Thyroid gland (tissue), 4 donors: ENCODE data around the gene CPA5. TPM values are rescaled to one million over a fixed set of nuclear protein-coding genes. Genes with fewer than 3 reads are reported as not detected.

Experiments
- DNase-seq, 2 donors: peaks; one replicate each; pipeline ENCODE4 v3.0.0-alpha.2; 2019
- H3K27ac ChIP-seq, 3 donors: fragments of 200-600 bp; sonication (generic); 1 replicate in 2 of 3; 2 replicates in 1 of 3; pipeline ENCODE4 v1.5.1; 2016 to 2019; ENCODE audit warnings: mild to moderate bottlenecking in 1 of 3, moderate library complexity in 1 of 3
- H3K27me3 ChIP-seq: fragments of 200-600 bp; sonication (generic); one replicate; pipeline ENCODE4 v1.5.1; 2019
- H3K36me3 ChIP-seq, 2 donors: fragments of 200-600 bp; sonication (generic); one replicate each; pipeline ENCODE4 v1.5.1; 2016 to 2019
- H3K4me1 ChIP-seq, 2 donors: fragments of 200-600 bp; sonication (generic); one replicate each; pipeline ENCODE4 v1.5.1; 2017 to 2019
- H3K4me3 ChIP-seq, 3 donors: fragments of 200-600 bp; sonication (generic); replicated peaks in 1 of 3; 1 replicate in 2 of 3; 2 replicates in 1 of 3; pipeline ENCODE4 v1.5.1; 2016; ENCODE audit warnings: mild to moderate bottlenecking in 1 of 3
- H3K9me3 ChIP-seq: fragments of 200-600 bp; sonication (generic); one replicate; pipeline ENCODE4 v1.5.1; 2017
- POLR2A ChIP-seq, 2 donors: fragments of 450-650 bp; IDR thresholded peaks; one replicate each; pipeline ENCODE4 v1.6.1; 2017; ENCODE audit warnings: antibody characterized with exemption in 2 of 2, mild to moderate bottlenecking in 2 of 2, moderate library complexity in 1 of 2
- WGBS, 2 donors: methylation state at CpG; one replicate each; pipeline ENCODE4 v1.1.5; 2017; 5-methylcytosine and 5-hydroxymethylcytosine counted together
- intact Hi-C: fragments of 100-400 bp; cut with DNase I; formaldehyde crosslinking; loops from one replicate; pipeline ENCODE4 v1.15.1; 2023
- total RNA-seq, 4 donors: library from RNA; depleted of rRNA; stranded (reverse); fragments of >200 nt; gene quantifications; one replicate each; pipeline ENCODE4 v1.2.3, GENCODE V29; 2016
- TF ChIP-seq, protein P1 (sequence below), 6 experiments: fragments of 200-600 bp in 3 of 6; fragments of 450-650 bp in 3 of 6; sonication (generic) in 3 of 6; IDR thresholded peaks; one replicate each; pipeline ENCODE4 v1.5.1; 2016 to 2019; ENCODE audit warnings: antibody characterized with exemption in 6 of 6, mild to moderate bottlenecking in 2 of 6, inconsistent platforms in 1 of 6, moderate library complexity in 1 of 6

CPA5 gene
- total RNA-seq, 4 donors from 2014 or later = not detected

DNA sequence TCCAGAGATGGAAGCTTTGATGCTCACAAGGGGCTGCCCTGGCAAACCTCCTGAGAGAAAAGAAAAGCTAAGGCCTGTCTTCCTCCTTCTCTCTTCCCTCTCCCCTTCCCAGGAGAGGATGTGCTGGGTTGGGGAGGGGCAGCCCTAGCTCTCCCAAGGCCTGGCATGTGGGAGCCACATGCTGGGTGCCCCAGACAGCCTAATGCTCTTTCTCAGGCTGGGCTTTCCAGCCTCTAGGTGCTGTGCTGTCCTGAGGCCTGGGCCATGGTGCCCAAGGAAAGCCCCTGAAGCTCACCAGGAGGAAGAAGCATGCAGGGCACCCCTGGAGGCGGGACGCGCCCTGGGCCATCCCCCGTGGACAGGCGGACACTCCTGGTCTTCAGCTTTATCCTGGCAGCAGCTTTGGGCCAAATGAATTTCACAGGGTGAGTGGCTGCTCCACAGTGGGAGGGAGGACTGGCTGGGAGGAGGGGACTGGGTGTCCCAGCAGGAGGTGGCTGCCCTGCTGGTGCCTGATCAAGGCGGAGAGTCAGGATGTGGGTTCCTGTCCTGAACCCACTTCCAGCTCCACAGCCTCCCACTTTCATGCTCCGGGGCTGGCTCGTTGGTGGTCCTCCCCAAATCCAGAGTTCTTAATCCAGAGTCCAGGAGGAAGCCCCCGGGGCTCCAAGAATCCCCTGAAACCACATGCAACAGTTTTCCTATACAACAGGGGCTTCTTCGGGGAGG lies 1.7 kb downstream of the CPA5 start:
- H3K9me3 ChIP-seq = no peaks in the 10 kb centered on the region
- 87 to 89% methylated on average over 5 to 10 of the region's 10 CpGs for WGBS, 2 donors
- H3K4me1 ChIP-seq = no peaks in the 10 kb centered on the region
- TF ChIP-seq, protein P1, sequence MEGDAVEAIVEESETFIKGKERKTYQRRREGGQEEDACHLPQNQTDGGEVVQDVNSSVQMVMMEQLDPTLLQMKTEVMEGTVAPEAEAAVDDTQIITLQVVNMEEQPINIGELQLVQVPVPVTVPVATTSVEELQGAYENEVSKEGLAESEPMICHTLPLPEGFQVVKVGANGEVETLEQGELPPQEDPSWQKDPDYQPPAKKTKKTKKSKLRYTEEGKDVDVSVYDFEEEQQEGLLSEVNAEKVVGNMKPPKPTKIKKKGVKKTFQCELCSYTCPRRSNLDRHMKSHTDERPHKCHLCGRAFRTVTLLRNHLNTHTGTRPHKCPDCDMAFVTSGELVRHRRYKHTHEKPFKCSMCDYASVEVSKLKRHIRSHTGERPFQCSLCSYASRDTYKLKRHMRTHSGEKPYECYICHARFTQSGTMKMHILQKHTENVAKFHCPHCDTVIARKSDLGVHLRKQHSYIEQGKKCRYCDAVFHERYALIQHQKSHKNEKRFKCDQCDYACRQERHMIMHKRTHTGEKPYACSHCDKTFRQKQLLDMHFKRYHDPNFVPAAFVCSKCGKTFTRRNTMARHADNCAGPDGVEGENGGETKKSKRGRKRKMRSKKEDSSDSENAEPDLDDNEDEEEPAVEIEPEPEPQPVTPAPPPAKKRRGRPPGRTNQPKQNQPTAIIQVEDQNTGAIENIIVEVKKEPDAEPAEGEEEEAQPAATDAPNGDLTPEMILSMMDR (IDR thresholded peaks at IDR 0.05) = no peak
- TF ChIP-seq POLR2A (IDR thresholded peaks at IDR 0.05) = no peak
- no peak for DNase-seq
- H3K27ac ChIP-seq = no peak overlapping the region
- no peaks in the 10 kb centered on the region for H3K36me3 ChIP-seq
- H3K27me3 ChIP-seq = no peaks in the 10 kb centered on the region
- intact Hi-C loops = no loop called here
- no peak overlapping the region for H3K4me3 ChIP-seq

GRCh38 chr7:130346941-130347340 lies 2.3 kb downstream of the CPA5 start:
- TF ChIP-seq, protein P1 (IDR thresholded peaks at IDR 0.05) = no peak
- no peak for TF ChIP-seq POLR2A (IDR thresholded peaks at IDR 0.05)
- H3K4me1 ChIP-seq = no peaks in the 10 kb centered on the region
- no peak overlapping the region for H3K4me3 ChIP-seq
- H3K27me3 ChIP-seq = no peaks in the 10 kb centered on the region
- DNase-seq = no peak
- H3K36me3 ChIP-seq = no peaks in the 10 kb centered on the region
- intact Hi-C loops = no loop called here
- no peak overlapping the region for H3K27ac ChIP-seq
- H3K9me3 ChIP-seq = no peaks in the 10 kb centered on the region
- 77 to 88% methylated on average over 10 to 12 of the region's 12 CpGs for WGBS, 2 donors

DNA sequence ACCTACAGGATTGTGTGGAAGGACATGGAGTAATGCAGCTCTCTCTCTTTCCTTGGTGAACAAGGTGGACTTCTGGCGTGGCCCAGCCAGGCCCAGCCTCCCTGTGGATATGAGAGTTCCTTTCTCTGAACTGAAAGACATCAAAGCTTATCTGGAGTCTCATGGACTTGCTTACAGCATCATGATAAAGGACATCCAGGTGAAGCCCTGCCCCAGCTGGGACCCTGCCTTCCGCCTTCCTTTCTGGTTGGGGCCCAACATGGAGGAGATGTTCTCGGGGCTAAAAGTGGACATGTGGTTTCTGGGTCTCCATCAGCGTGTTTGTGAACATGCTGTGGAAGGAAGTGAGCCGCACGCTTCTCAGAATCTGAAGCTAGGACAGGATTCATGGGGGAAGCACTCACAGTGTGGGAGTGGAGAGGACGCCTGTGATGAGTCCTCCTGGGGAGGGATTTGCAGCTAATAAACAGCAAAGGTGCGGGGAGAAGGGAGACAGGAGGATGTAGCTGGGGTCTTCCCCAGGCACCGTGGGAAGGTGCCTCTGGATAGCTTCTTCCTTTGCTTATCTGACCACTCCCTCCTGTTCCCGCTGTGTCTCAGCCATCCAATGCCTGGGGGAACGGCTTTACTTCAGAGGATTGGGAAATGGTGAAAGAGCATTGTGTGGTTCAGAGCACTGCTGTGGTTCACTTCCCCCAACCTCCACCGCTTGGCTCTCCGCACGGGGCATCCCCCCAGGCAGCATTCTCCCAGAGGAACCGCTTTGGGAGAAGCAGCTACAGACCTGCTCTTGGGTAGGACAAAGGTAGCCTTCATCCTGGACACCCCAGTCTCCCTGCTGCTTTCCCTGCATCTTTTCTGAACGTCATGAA lies 5.5 kb downstream of the CPA5 start:
- TF ChIP-seq POLR2A (IDR thresholded peaks at IDR 0.05) = no peak
- TF ChIP-seq, protein P1 (IDR thresholded peaks at IDR 0.05) = no peak
- H3K27ac ChIP-seq = peak overlapping the region in 2 of 3 donors; percentile 19 to 50
- H3K27me3 ChIP-seq = no peaks in the 10 kb centered on the region
- WGBS, 2 donors = 77 to 80% methylated on average over 16 of the region's 16 CpGs
- no peak for DNase-seq
- H3K4me3 ChIP-seq = no peak overlapping the region
- peaks cover 5% of the 10 kb centered on the region in 2 donors for H3K4me1 ChIP-seq
- no peaks in the 10 kb centered on the region for H3K36me3 ChIP-seq
- H3K9me3 ChIP-seq = no peaks in the 10 kb centered on the region
- intact Hi-C loops = no loop called here

GRCh38 chr7:130350945-130351790 lies 6.6 kb downstream of the CPA5 start:
- peak overlapping the region in 2 of 3 donors; percentile 19 to 66 for H3K27ac ChIP-seq
- H3K36me3 ChIP-seq = no peaks in the 10 kb centered on the region
- no peak for DNase-seq
- WGBS, 2 donors = 53 to 68% methylated on average over 20 of the region's 20 CpGs
- no peak overlapping the region for H3K4me3 ChIP-seq
- intact Hi-C loops = no loop called here
- no peak for TF ChIP-seq POLR2A (IDR thresholded peaks at IDR 0.05)
- H3K27me3 ChIP-seq = no peaks in the 10 kb centered on the region
- H3K9me3 ChIP-seq = no peaks in the 10 kb centered on the region
- peaks cover 9 to 10% of the 10 kb centered on the region in 2 donors for H3K4me1 ChIP-seq

GRCh38 chr7:130351791-130352090 lies 7.1 kb downstream of the CPA5 start:
- WGBS, 2 donors = 59 to 67% methylated on average over 6 of the region's 6 CpGs
- Histone ChIP-seq H3K27ac (peak overlapping the region in 1 of 3 donors; percentile 66), H3K36me3 (no peaks in the 10 kb centered on the region), H3K9me3 (no peaks in the 10 kb centered on the region), H3K4me1 (peaks cover 15 to 16% of the 10 kb centered on the region in 2 donors), H3K4me3 (no peak overlapping the region), H3K27me3 (no peaks in the 10 kb centered on the region)
- no peak for DNase-seq
- TF ChIP-seq, protein P1 (IDR thresholded peaks at IDR 0.05) = no peak
- no peak for TF ChIP-seq POLR2A (IDR thresholded peaks at IDR 0.05)
- intact Hi-C loops = no loop called here
